ENCODE measurements around the gene NAA15.

- TF ChIP-seq CTCF (IDR thresholded peaks at IDR 0.05) (peak; percentile 64 to 74 (median 66)), POLR2AphosphoS5 (IDR thresholded peaks at IDR 0.05) (no peak), POLR2A (IDR thresholded peaks at IDR 0.05) (no peak)
These were observed 114.9 kb downstream of the NAA15 start for GRCh38 chr4:139416073-139416673.

All from gastroesophageal sphincter (tissue), 3 donors.